GM12875 (cell line): ENCODE results near the gene GPC5.

Experiments
- H3K4me3 ChIP-seq: one replicate; pipeline ENCODE4 v1.5.1; 2011; ENCODE audit warnings: low read depth, low read length, control low read depth
- TF ChIP-seq, protein P1 (sequence below): IDR thresholded peaks from 2 replicates; pipeline ENCODE4 v1.5.1; 2011; ENCODE audit warnings: low read depth, mild to moderate bottlenecking, control low read depth, inconsistent platforms, low read length, moderate library complexity, borderline replicate concordance; ENCODE audit not compliant: insufficient read depth

The GPC5 gene

DNA sequence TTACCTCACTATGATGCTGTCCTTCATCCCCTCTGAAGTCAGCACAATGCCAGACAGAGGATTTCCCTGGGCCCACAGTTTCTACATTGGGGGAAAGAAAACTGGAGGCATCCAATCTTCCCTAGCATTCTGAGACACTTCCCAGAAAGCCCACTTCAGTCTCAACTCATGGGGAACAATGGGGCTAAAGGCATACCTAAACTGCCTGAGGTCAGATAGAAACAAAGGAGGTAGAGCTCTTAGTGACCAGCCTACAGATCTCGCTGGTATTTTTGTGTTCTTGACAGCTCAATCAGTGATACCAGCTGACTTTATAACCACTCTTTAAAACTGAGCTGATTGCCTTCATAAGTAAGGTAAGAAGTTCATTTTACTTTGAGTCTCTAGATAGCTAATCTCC is 947.2 kb downstream of the GPC5 start:
- H3K4me3 ChIP-seq = no peak overlapping the region
- TF ChIP-seq, protein P1, sequence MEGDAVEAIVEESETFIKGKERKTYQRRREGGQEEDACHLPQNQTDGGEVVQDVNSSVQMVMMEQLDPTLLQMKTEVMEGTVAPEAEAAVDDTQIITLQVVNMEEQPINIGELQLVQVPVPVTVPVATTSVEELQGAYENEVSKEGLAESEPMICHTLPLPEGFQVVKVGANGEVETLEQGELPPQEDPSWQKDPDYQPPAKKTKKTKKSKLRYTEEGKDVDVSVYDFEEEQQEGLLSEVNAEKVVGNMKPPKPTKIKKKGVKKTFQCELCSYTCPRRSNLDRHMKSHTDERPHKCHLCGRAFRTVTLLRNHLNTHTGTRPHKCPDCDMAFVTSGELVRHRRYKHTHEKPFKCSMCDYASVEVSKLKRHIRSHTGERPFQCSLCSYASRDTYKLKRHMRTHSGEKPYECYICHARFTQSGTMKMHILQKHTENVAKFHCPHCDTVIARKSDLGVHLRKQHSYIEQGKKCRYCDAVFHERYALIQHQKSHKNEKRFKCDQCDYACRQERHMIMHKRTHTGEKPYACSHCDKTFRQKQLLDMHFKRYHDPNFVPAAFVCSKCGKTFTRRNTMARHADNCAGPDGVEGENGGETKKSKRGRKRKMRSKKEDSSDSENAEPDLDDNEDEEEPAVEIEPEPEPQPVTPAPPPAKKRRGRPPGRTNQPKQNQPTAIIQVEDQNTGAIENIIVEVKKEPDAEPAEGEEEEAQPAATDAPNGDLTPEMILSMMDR = no peak

DNA sequence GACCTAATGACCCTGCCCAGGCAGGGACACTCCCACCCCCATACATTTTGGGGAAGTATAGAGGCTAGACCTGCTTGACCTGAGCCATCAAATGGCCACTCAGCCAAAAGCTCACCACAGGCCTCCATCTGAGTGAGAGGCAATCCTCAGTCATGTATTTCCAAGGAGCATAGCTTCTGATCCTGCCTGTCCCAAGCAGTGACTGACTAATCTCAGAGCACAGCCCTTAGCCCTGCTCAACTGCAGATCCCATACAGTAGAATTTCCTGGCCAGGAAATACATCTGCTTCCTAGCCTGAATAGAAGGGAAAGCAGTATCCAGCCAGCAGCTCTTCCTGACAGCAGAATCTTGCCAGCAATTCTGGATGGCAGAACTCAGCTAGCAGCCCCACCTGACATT is 947.6 kb downstream of the GPC5 start:
- TF ChIP-seq, protein P1 = no peak
- H3K4me3 ChIP-seq = no peak overlapping the region

DNA sequence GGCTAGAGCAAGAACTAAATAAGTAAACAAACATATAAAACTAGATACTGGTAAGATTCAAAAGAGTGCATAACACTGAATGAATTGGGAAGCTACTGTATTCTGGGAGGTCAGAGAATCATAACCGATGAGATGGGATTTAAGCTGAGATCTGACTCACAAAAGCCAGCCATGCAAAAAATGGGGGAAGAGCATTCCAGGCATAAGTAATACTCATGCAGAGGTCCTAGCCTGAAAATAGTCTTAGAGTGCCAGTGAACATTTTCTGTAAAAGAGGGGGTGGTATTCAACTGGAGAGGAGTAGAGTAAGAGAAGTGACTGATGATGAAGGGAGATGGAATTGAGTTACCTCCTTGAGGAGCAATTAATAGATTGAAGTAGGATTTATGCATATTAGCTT is 956.2 kb downstream of the GPC5 start:
- TF ChIP-seq, protein P1 = no peak
- H3K4me3 ChIP-seq = no peak overlapping the region

DNA sequence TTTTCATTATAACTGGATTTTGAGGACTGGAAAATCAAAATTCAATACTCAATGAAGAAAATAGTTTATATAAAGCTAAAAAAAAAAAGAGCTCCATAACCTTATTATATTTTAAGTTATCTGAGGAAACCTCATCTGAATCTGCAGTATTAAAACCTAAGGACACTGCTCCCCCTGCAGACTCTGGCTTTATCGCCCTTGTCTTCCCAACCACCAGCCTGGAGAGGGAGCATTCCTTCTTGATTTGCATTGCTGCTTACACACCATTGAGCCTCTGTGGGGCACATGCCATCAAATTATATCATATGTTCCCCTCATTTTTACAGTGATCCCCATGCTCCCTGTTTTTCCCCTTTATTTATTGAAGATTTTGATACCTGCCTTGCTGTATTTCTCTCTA is 956.8 kb downstream of the GPC5 start:
- TF ChIP-seq, protein P1 = no peak
- no peak overlapping the region for H3K4me3 ChIP-seq

DNA sequence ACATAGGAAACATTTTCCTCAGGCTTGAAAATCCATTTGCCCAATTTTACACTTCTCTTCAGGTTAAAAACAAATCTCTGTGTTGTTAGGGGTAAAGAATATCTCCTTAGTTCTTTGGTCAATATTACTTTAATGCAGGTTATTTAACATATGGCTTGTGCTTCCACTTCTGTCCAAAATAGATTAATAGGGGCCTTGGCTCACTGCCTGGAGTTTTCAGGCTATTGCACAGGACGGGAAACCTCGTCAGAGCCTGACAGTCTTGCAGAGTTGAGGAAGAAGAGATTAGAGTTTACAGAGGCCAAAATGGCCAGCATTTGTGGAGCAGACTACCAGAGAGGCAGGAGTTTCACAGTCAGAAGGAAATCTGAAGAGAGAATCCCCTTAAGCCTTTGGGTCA is 964.3 kb downstream of the GPC5 start:
- TF ChIP-seq, protein P1 = no peak
- no peak overlapping the region for H3K4me3 ChIP-seq

DNA sequence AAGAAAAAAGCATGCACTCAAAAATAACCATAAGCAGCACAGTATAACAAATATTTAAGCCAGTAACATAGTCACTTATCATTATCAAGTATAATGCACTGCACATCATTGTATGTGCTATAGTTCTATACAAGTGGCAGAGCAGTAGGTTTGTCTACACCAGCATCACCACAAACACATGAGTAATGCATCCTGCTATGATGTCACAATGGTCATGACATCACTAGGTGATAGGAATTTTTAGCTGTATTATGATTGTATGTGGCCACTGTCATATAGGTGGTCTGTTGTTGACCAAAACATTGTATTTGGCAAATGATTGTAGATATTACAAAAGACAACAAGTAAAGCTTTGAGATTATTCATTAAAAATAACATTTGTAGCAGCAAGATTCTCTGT is 967.5 kb downstream of the GPC5 start:
- TF ChIP-seq, protein P1 = no peak
- H3K4me3 ChIP-seq = no peak overlapping the region

DNA sequence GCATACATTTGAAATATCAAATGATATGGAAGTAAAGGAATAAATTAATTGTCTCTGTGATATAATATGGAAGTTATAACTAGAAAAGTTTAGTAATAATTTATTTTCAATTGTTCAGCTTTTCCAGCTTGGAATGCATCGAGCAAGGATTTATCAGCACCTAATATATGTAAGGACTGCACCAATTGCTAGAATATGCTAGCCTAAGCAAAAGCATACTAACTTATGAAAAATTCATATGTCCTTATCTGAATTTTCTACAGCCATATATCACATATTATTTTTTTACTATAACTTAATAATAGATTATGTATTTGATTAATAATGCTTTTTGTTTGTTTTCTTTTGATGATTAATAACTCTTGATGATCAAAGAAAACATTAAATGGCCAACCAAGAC is 979.0 kb downstream of the GPC5 start:
- H3K4me3 ChIP-seq = no peak overlapping the region
- TF ChIP-seq, protein P1 = no peak
